Measurements from ENCODE around the gene IRX2.

IRX2 gene

GRCh38 chr5:2759091-2759490, 7.6 kb upstream of the IRX2 start:
- H3K4me1 ChIP-seq = peaks cover 0 to 32% (median 28%) of the 10 kb centered on the region in 4 donors
- H3K9me3 ChIP-seq = no peaks in the 10 kb centered on the region
- no peak for DNase-seq
- TF ChIP-seq CTCF (IDR thresholded peaks at IDR 0.05) = no peak
- no peaks in the 10 kb centered on the region for H3K36me3 ChIP-seq
- H3K27ac ChIP-seq = no peak overlapping the region
- H3K4me3 ChIP-seq = no peak overlapping the region
- peaks cover 0 to 68% of the 10 kb centered on the region in 2 donors for H3K27me3 ChIP-seq
- intact Hi-C loops (cut with DNase I; ENCODE audit: low total_unique reads) = no loop called here

GRCh38 chr5:2758632-2759031, 7.2 kb upstream of the IRX2 start:
- Histone ChIP-seq H3K27ac (no peak overlapping the region), H3K4me1 (peaks cover 0 to 33% (median 28%) of the 10 kb centered on the region in 4 donors), H3K36me3 (no peaks in the 10 kb centered on the region), H3K9me3 (no peaks in the 10 kb centered on the region), H3K4me3 (no peak overlapping the region), H3K27me3 (peaks cover 0 to 72% of the 10 kb centered on the region in 2 donors)
- DNase-seq = peak in 1 of 2 donors; percentile 17
- intact Hi-C loops (cut with DNase I; ENCODE audit: low total_unique reads) = no loop called here
- no peak for TF ChIP-seq CTCF (IDR thresholded peaks at IDR 0.05)

- intact Hi-C loops (cut with DNase I; ENCODE audit: low total_unique reads) = no loop called here
- H3K27me3 ChIP-seq = peaks cover 0 to 76% of the 10 kb centered on the region in 2 donors
- no peak for TF ChIP-seq CTCF (IDR thresholded peaks at IDR 0.05)
- peaks cover 0 to 42% (median 35%) of the 10 kb centered on the region in 4 donors for H3K4me1 ChIP-seq
- no peaks in the 10 kb centered on the region for H3K9me3 ChIP-seq
- no peak overlapping the region for H3K4me3 ChIP-seq
- peak in 1 of 2 donors; percentile 51 for DNase-seq
- no peaks in the 10 kb centered on the region for H3K36me3 ChIP-seq
- H3K27ac ChIP-seq = no peak overlapping the region
Observed at GRCh38 chr5:2757563-2758351, 6.3 kb upstream of the IRX2 start.

- H3K27ac ChIP-seq = no peak overlapping the region
- H3K4me1 ChIP-seq = peaks cover 0 to 54% (median 46%) of the 10 kb centered on the region in 4 donors
- peak overlapping the region; percentile 13 to 48 for H3K4me3 ChIP-seq
- peak in 1 of 2 donors; percentile 45 for DNase-seq
- no peak for TF ChIP-seq CTCF (IDR thresholded peaks at IDR 0.05)
- peaks cover 0 to 87% of the 10 kb centered on the region in 2 donors for H3K27me3 ChIP-seq
- no peaks in the 10 kb centered on the region for H3K9me3 ChIP-seq
- intact Hi-C loops (cut with DNase I; ENCODE audit: low total_unique reads) = no loop called here
- H3K36me3 ChIP-seq = no peaks in the 10 kb centered on the region
Observed at GRCh38 chr5:2756211-2757152, 5.0 kb upstream of the IRX2 start.

- intact Hi-C loops (cut with DNase I; ENCODE audit: low total_unique reads) = no loop called here
- Histone ChIP-seq H3K9me3 (no peaks in the 10 kb centered on the region), H3K27ac (no peak overlapping the region), H3K27me3 (peaks cover 0 to 93% of the 10 kb centered on the region in 2 donors), H3K4me3 (peak overlapping the region; percentile 13 to 48), H3K4me1 (peaks cover 0 to 59% (median 50%) of the 10 kb centered on the region in 4 donors), H3K36me3 (no peaks in the 10 kb centered on the region)
- peak in 1 of 2 donors; percentile 21 for DNase-seq
- TF ChIP-seq CTCF (IDR thresholded peaks at IDR 0.05) = no peak
Observed at GRCh38 chr5:2755681-2756171, 4.2 kb upstream of the IRX2 start.
